CD4-positive, alpha-beta T cell treated with Interleukin-17A for 4 hours (primary cell): ENCODE data around the gene TNFRSF21.
"Not testable (repeated sequence)": the region's sequence is repeated elsewhere in the genome, so short reads cannot be mapped to it uniquely, and the experiment has no call there.

Experiments
- DNase-seq: peaks from one replicate; pipeline ENCODE4 v3.0.0-alpha.2; 2020; ENCODE audit warnings: mixed read lengths

TNFRSF21 gene

GRCh38 chr6:47286301-47286700, 23.4 kb downstream of the TNFRSF21 start:
- DNase-seq, result no peak

GRCh38 chr6:47283993-47284392, 25.7 kb downstream of the TNFRSF21 start:
- no peak for DNase-seq

- no peak for DNase-seq
Observed at GRCh38 chr6:47278545-47278944, 31.2 kb downstream of the TNFRSF21 start.

GRCh38 chr6:47277702-47278101, 32.0 kb downstream of the TNFRSF21 start:
- no peak for DNase-seq

GRCh38 chr6:47276377-47276776, 33.3 kb downstream of the TNFRSF21 start:
- no peak for DNase-seq

GRCh38 chr6:47275640-47276039, 34.1 kb downstream of the TNFRSF21 start:
- no peak for DNase-seq

GRCh38 chr6:47275132-47275531, 34.6 kb downstream of the TNFRSF21 start:
- DNase-seq, result not testable (repeated sequence)

GRCh38 chr6:47268572-47269187, 41.0 kb downstream of the TNFRSF21 start:
- no peak for DNase-seq

- DNase-seq, result no peak
Observed at GRCh38 chr6:47267301-47267700, 42.4 kb downstream of the TNFRSF21 start.

- DNase-seq, result no peak
Observed at GRCh38 chr6:47265971-47266370, 43.7 kb downstream of the TNFRSF21 start.

- no peak for DNase-seq
Observed at GRCh38 chr6:47264775-47265184, 44.9 kb downstream of the TNFRSF21 start.

GRCh38 chr6:47263268-47263667, 46.4 kb downstream of the TNFRSF21 start:
- DNase-seq, result no peak

- DNase-seq, result no peak
Observed at GRCh38 chr6:47262231-47262630, 47.5 kb downstream of the TNFRSF21 start.

- no peak for DNase-seq
Observed at GRCh38 chr6:47261191-47261590, 48.5 kb downstream of the TNFRSF21 start.

- no peak for DNase-seq
Observed at GRCh38 chr6:47260021-47260420, 49.7 kb downstream of the TNFRSF21 start.

- DNase-seq, result no peak
Observed at GRCh38 chr6:47258724-47259347, 50.9 kb downstream of the TNFRSF21 start.

GRCh38 chr6:47256981-47257730, 52.5 kb downstream of the TNFRSF21 start:
- DNase-seq, result no peak

- DNase-seq, result no peak
Observed at GRCh38 chr6:47256361-47256760, 53.3 kb downstream of the TNFRSF21 start.

GRCh38 chr6:47254906-47255305, 54.8 kb downstream of the TNFRSF21 start:
- DNase-seq, result no peak

GRCh38 chr6:47254051-47254450, 55.7 kb downstream of the TNFRSF21 start:
- DNase-seq, result no peak

GRCh38 chr6:47253136-47253535, 56.6 kb downstream of the TNFRSF21 start:
- DNase-seq, result no peak

GRCh38 chr6:47252633-47253032, 57.1 kb downstream of the TNFRSF21 start:
- DNase-seq, result no peak

GRCh38 chr6:47251396-47251795, 58.3 kb downstream of the TNFRSF21 start:
- DNase-seq, result no peak

GRCh38 chr6:47250302-47250701, 59.4 kb downstream of the TNFRSF21 start:
- no peak for DNase-seq
